Measurements from ENCODE around the gene OR2V1.
"Not testable (repeated sequence)": the region's sequence is repeated elsewhere in the genome, so short reads cannot be mapped to it uniquely, and the experiment has no call there.

OR2V1 gene

GRCh38 chr5:181127907-181128626 lies 2.9 kb downstream of the OR2V1 start:
- no peak for DNase-seq

- DNase-seq: no peak
These were observed 3.5 kb downstream of the OR2V1 start for GRCh38 chr5:181127456-181127855.

GRCh38 chr5:181126841-181127240 lies 4.1 kb downstream of the OR2V1 start:
- DNase-seq: no peak

GRCh38 chr5:181124526-181124925 lies 6.4 kb downstream of the OR2V1 start:
- DNase-seq: no peak

GRCh38 chr5:181121675-181122561 lies 9.1 kb downstream of the OR2V1 start:
- no peak for DNase-seq

GRCh38 chr5:181120761-181121160 lies 10.2 kb downstream of the OR2V1 start:
- DNase-seq: no peak

- no peak for DNase-seq
These were observed 10.7 kb downstream of the OR2V1 start for GRCh38 chr5:181120306-181120705.

- no peak for DNase-seq
These were observed 11.9 kb downstream of the OR2V1 start for GRCh38 chr5:181119105-181119504.

GRCh38 chr5:181118369-181118768 lies 12.6 kb downstream of the OR2V1 start:
- no peak for DNase-seq

- DNase-seq: no peak
These were observed 15.9 kb downstream of the OR2V1 start for GRCh38 chr5:181114844-181115778.

- DNase-seq: no peak
These were observed 16.6 kb downstream of the OR2V1 start for GRCh38 chr5:181114284-181114843.

- DNase-seq: not testable (repeated sequence)
These were observed 17.4 kb downstream of the OR2V1 start for GRCh38 chr5:181113572-181113971.

- no peak for DNase-seq
These were observed 18.5 kb downstream of the OR2V1 start for GRCh38 chr5:181112476-181112875.

- DNase-seq: no peak
These were observed 20.0 kb downstream of the OR2V1 start for GRCh38 chr5:181111010-181111409.

- no peak for DNase-seq
These were observed 21.4 kb downstream of the OR2V1 start for GRCh38 chr5:181109489-181110013.

- no peak for DNase-seq
These were observed 22.3 kb downstream of the OR2V1 start for GRCh38 chr5:181108578-181109165.

GRCh38 chr5:181107699-181108098 lies 23.3 kb downstream of the OR2V1 start:
- DNase-seq: no peak

GRCh38 chr5:181105391-181106025 lies 25.5 kb downstream of the OR2V1 start:
- no peak for DNase-seq

- not testable (repeated sequence) for DNase-seq
These were observed 26.2 kb downstream of the OR2V1 start for GRCh38 chr5:181104606-181105390.

- not testable (repeated sequence) for DNase-seq
These were observed 26.8 kb downstream of the OR2V1 start for GRCh38 chr5:181104259-181104568.

Measured in NCI-H1436 treated with DMSO at 0.1 percent for 48 hours (cell line).